IPS-18c (cell line): ENCODE results near the gene PCSK5.
"Not testable (repeated sequence)": the region's sequence is repeated elsewhere in the genome, so short reads cannot be mapped to it uniquely, and the experiment has no call there.

Source experiments
- H3K4me3 ChIP-seq: 2 replicates; pipeline ENCODE4 v1.7.0; 2013; ENCODE audit warnings: low read depth, mild to moderate bottlenecking, low read length, moderate library complexity; ENCODE audit not compliant: insufficient read depth
- H3K9me3 ChIP-seq: one replicate; pipeline ENCODE4 v1.6.1; 2013; ENCODE audit warnings: mild to moderate bottlenecking, low read length, moderate library complexity; ENCODE audit not compliant: control insufficient read depth, insufficient read depth

PCSK5 gene

GRCh38 chr9:76045221-76045620 is 154.7 kb downstream of the PCSK5 start:
- Histone ChIP-seq H3K4me3 (no peak overlapping the region), H3K9me3 (no peaks in the 10 kb centered on the region)

GRCh38 chr9:76049341-76049740 is 158.9 kb downstream of the PCSK5 start:
- no peaks in the 10 kb centered on the region for H3K9me3 ChIP-seq
- no peak overlapping the region for H3K4me3 ChIP-seq

GRCh38 chr9:76067696-76068095 is 177.2 kb downstream of the PCSK5 start:
- Histone ChIP-seq H3K4me3 (no peak overlapping the region), H3K9me3 (peaks cover 2% of the 10 kb centered on the region)

- H3K4me3 ChIP-seq, result no peak overlapping the region
- no peaks in the 10 kb centered on the region for H3K9me3 ChIP-seq
Observed at GRCh38 chr9:76077537-76077936, 187.1 kb downstream of the PCSK5 start.

GRCh38 chr9:76081281-76081680 is 190.8 kb downstream of the PCSK5 start:
- H3K9me3 ChIP-seq, result not testable (repeated sequence)

GRCh38 chr9:76082057-76082456 is 191.6 kb downstream of the PCSK5 start:
- no peaks in the 10 kb centered on the region for H3K9me3 ChIP-seq
- no peak overlapping the region for H3K4me3 ChIP-seq

More at GRCh38 chr9:76081281-76081680, 190.8 kb downstream of the PCSK5 start:
- not testable (repeated sequence) for H3K4me3 ChIP-seq

GRCh38 chr9:76085596-76085995 is 195.1 kb downstream of the PCSK5 start:
- H3K9me3 ChIP-seq, result no peaks in the 10 kb centered on the region
- H3K4me3 ChIP-seq, result no peak overlapping the region

- no peak overlapping the region for H3K4me3 ChIP-seq
- no peaks in the 10 kb centered on the region for H3K9me3 ChIP-seq
Observed at GRCh38 chr9:76086539-76086938, 196.1 kb downstream of the PCSK5 start.

- Histone ChIP-seq H3K4me3 (no peak overlapping the region), H3K9me3 (no peaks in the 10 kb centered on the region)
Observed at GRCh38 chr9:76087976-76088375, 197.5 kb downstream of the PCSK5 start.

GRCh38 chr9:76090330-76090729 is 199.9 kb downstream of the PCSK5 start:
- H3K9me3 ChIP-seq, result no peaks in the 10 kb centered on the region

GRCh38 chr9:76090909-76091308 is 200.4 kb downstream of the PCSK5 start:
- Histone ChIP-seq H3K9me3 (no peaks in the 10 kb centered on the region), H3K4me3 (no peak overlapping the region)

More at GRCh38 chr9:76090330-76090729, 199.9 kb downstream of the PCSK5 start:
- H3K4me3 ChIP-seq, result no peak overlapping the region

- Histone ChIP-seq H3K4me3 (no peak overlapping the region), H3K9me3 (no peaks in the 10 kb centered on the region)
Observed at GRCh38 chr9:76092572-76092971, 202.1 kb downstream of the PCSK5 start.

GRCh38 chr9:76095585-76095984 is 205.1 kb downstream of the PCSK5 start:
- no peaks in the 10 kb centered on the region for H3K9me3 ChIP-seq
- H3K4me3 ChIP-seq, result no peak overlapping the region

GRCh38 chr9:76099516-76099915 is 209.0 kb downstream of the PCSK5 start:
- Histone ChIP-seq H3K9me3 (no peaks in the 10 kb centered on the region), H3K4me3 (no peak overlapping the region)

- no peaks in the 10 kb centered on the region for H3K9me3 ChIP-seq
- H3K4me3 ChIP-seq, result no peak overlapping the region
Observed at GRCh38 chr9:76101075-76101474, 210.6 kb downstream of the PCSK5 start.

- Histone ChIP-seq H3K9me3 (no peaks in the 10 kb centered on the region), H3K4me3 (no peak overlapping the region)
Observed at GRCh38 chr9:76101491-76101890, 211.0 kb downstream of the PCSK5 start.

- Histone ChIP-seq H3K9me3 (no peaks in the 10 kb centered on the region), H3K4me3 (no peak overlapping the region)
Observed at GRCh38 chr9:76101947-76102346, 211.5 kb downstream of the PCSK5 start.

GRCh38 chr9:76103531-76104315 is 213.2 kb downstream of the PCSK5 start:
- no peaks in the 10 kb centered on the region for H3K9me3 ChIP-seq
- H3K4me3 ChIP-seq, result no peak overlapping the region

- no peak overlapping the region for H3K4me3 ChIP-seq
Observed at GRCh38 chr9:76107482-76107881, 217.0 kb downstream of the PCSK5 start.

More at GRCh38 chr9:76107482-76107881, 217.0 kb downstream of the PCSK5 start:
- no peaks in the 10 kb centered on the region for H3K9me3 ChIP-seq
